Gastrocnemius medialis (tissue), 4 donors: ENCODE results near the gene EFCAB6. TPM values are rescaled to one million over a fixed set of nuclear protein-coding genes. Genes with fewer than 3 reads are reported as not detected.

ENCODE experiments used
- ATAC-seq, 2 donors: fragments of 150-250 bp; one replicate each; pipeline ENCODE4 v1.9.1; 2016
- DNase-seq, 2 donors: peaks; one replicate each; pipeline ENCODE4 v3.0.0-alpha.2; 2019
- H3K27ac ChIP-seq, 4 donors: fragments of 200-600 bp; sonication (generic); 1 replicate in 1 of 4; 2 replicates in 3 of 4; pipeline ENCODE4 v1.5.1; 2016 to 2018; ENCODE audit warnings: mild to moderate bottlenecking in 2 of 4, moderate library complexity in 1 of 4
- H3K27me3 ChIP-seq, 3 donors: fragments of 200-600 bp; sonication (generic) in 2 of 3; 1 replicate in 1 of 3; 2 replicates in 2 of 3; pipeline versions ENCODE4 v1.5.1 to v1.6.0; 2016 to 2019; ENCODE audit warnings: mild to moderate bottlenecking in 1 of 3, moderate library complexity in 1 of 3
- H3K36me3 ChIP-seq, 2 donors: fragments of 200-600 bp; sonication (generic) in 1 of 2; one replicate each; pipeline ENCODE4 v1.5.1; 2017 to 2018
- H3K4me1 ChIP-seq, 2 donors: fragments of 200-600 bp; sonication (generic) in 1 of 2; one replicate each; pipeline ENCODE4 v1.5.1; 2016 to 2017; ENCODE audit warnings: mild to moderate bottlenecking in 2 of 2
- H3K4me3 ChIP-seq, 4 donors: fragments of 200-600 bp; sonication (generic) in 3 of 4; 1 replicate in 1 of 4; 2 replicates in 3 of 4; pipeline ENCODE4 v1.5.1; 2016 to 2019; ENCODE audit warnings: mild to moderate bottlenecking in 2 of 4
- H3K9me3 ChIP-seq, 3 donors: fragments of 200-600 bp; sonication (generic) in 2 of 3; 1 replicate in 1 of 3; 2 replicates in 2 of 3; pipeline ENCODE4 v1.5.1; 2016 to 2019
- CTCF ChIP-seq, 5 experiments: fragments of 450-650 bp in 3 of 5; fragments of 200-600 bp in 2 of 5; sonication (generic) in 2 of 5; IDR thresholded peaks in 4 of 5; conservative IDR thresholded peaks in 1 of 5; 1 replicate in 4 of 5; 2 replicates in 1 of 5; pipeline ENCODE4 v1.5.1; 2016 to 2019; ENCODE audit warnings: antibody characterized with exemption in 5 of 5, mild to moderate bottlenecking in 3 of 5, moderate library complexity in 3 of 5
- POLR2A ChIP-seq, 2 donors: fragments of 450-650 bp; IDR thresholded peaks; one replicate each; pipeline ENCODE4 v1.6.1; 2017; ENCODE audit warnings: antibody characterized with exemption in 2 of 2, mild to moderate bottlenecking in 2 of 2, moderate library complexity in 2 of 2
- in situ Hi-C, 4 donors: fragments of 200-750 bp; cut with MboI; loops; one replicate each; pipeline versions ENCODE4 v1.15.0 to v1.8.0; 2017; ENCODE audit warnings: low sequenced_read_pairs in 4 of 4
- intact Hi-C: fragments of 100-400 bp; cut with DNase I; formaldehyde crosslinking; loops from one replicate; pipeline ENCODE4 v1.15.1; 2023; ENCODE audit warnings: low total_unique reads
- total RNA-seq, 4 donors: library from RNA; depleted of rRNA; stranded (reverse); fragments of >200 nt; gene quantifications; one replicate each; pipeline versions ENCODE4 v1.1.0 to v1.2.3, GENCODE V29; 2016

Gene EFCAB6
- total RNA-seq, 4 donors from 2014 or later, result 0.07 to 4.4 (median 0.28) TPM

GRCh38 chr22:43755011-43755410 is 57.1 kb downstream of the EFCAB6 start:
- DNase-seq (no peak), ATAC-seq (no peak)
- Histone ChIP-seq H3K36me3 (no peaks in the 10 kb centered on the region), H3K4me1 (no peaks in the 10 kb centered on the region), H3K9me3 (no peaks in the 10 kb centered on the region), H3K4me3 (no peak overlapping the region), H3K27ac (no peak overlapping the region), H3K27me3 (no peaks in the 10 kb centered on the region)
- in situ Hi-C loops, result no loop called here
- TF ChIP-seq CTCF (IDR thresholded peaks at IDR 0.05 in 4 of 5, conservative IDR thresholded peaks at IDR 0.05 in 1 of 5), result no peak
- no peak for TF ChIP-seq POLR2A (IDR thresholded peaks at IDR 0.05)
- intact Hi-C loops, result no loop called here

- no peak overlapping the region for H3K27ac ChIP-seq
- in situ Hi-C loops, result no loop called here
- intact Hi-C loops, result no loop called here
- no peaks in the 10 kb centered on the region for H3K36me3 ChIP-seq
- TF ChIP-seq CTCF (IDR thresholded peaks at IDR 0.05 in 4 of 5, conservative IDR thresholded peaks at IDR 0.05 in 1 of 5) (no peak), POLR2A (IDR thresholded peaks at IDR 0.05) (no peak)
- no peaks in the 10 kb centered on the region for H3K9me3 ChIP-seq
- no peaks in the 10 kb centered on the region for H3K27me3 ChIP-seq
- DNase-seq, result no peak
- no peak overlapping the region for H3K4me3 ChIP-seq
- ATAC-seq, result no peak
- no peaks in the 10 kb centered on the region for H3K4me1 ChIP-seq
Measured at GRCh38 chr22:43754176-43754575, 57.9 kb downstream of the EFCAB6 start.

GRCh38 chr22:43753688-43754087 is 58.4 kb downstream of the EFCAB6 start:
- intact Hi-C loops, result no loop called here

GRCh38 chr22:43750751-43751150 is 61.4 kb downstream of the EFCAB6 start:
- in situ Hi-C loops, result no loop called here
- no peaks in the 10 kb centered on the region for H3K9me3 ChIP-seq
- TF ChIP-seq POLR2A (IDR thresholded peaks at IDR 0.05), result no peak
- H3K4me3 ChIP-seq, result no peak overlapping the region
- no peak overlapping the region for H3K27ac ChIP-seq
- ATAC-seq (no peak), DNase-seq (no peak)
- no peaks in the 10 kb centered on the region for H3K4me1 ChIP-seq
- peaks cover 0 to 3% (median 0%) of the 10 kb centered on the region in 3 donors for H3K27me3 ChIP-seq
- intact Hi-C loops, result no loop called here
- no peaks in the 10 kb centered on the region for H3K36me3 ChIP-seq

More at GRCh38 chr22:43753688-43754087, 58.4 kb downstream of the EFCAB6 start:
- TF ChIP-seq CTCF (IDR thresholded peaks at IDR 0.05 in 4 of 5, conservative IDR thresholded peaks at IDR 0.05 in 1 of 5), result no peak
- TF ChIP-seq POLR2A (IDR thresholded peaks at IDR 0.05), result no peak
- Histone ChIP-seq H3K27ac (no peak overlapping the region), H3K27me3 (no peaks in the 10 kb centered on the region), H3K36me3 (no peaks in the 10 kb centered on the region), H3K9me3 (no peaks in the 10 kb centered on the region), H3K4me3 (no peak overlapping the region), H3K4me1 (no peaks in the 10 kb centered on the region)
- no peak for DNase-seq
- in situ Hi-C loops, result no loop called here
- ATAC-seq, result no peak

- ATAC-seq (no peak), DNase-seq (no peak)
- in situ Hi-C loops, result no loop called here
- no peaks in the 10 kb centered on the region for H3K9me3 ChIP-seq
- intact Hi-C loops, result no loop called here
- no peaks in the 10 kb centered on the region for H3K36me3 ChIP-seq
- H3K4me1 ChIP-seq, result no peaks in the 10 kb centered on the region
- TF ChIP-seq POLR2A (IDR thresholded peaks at IDR 0.05) (no peak), CTCF (IDR thresholded peaks at IDR 0.05 in 4 of 5, conservative IDR thresholded peaks at IDR 0.05 in 1 of 5) (no peak)
- no peak overlapping the region for H3K4me3 ChIP-seq
- peaks cover 0 to 4% (median 3%) of the 10 kb centered on the region in 3 donors for H3K27me3 ChIP-seq
- no peak overlapping the region for H3K27ac ChIP-seq
Measured at GRCh38 chr22:43749473-43749872, 62.6 kb downstream of the EFCAB6 start.
